EL (cell line): ENCODE measurements around the gene DGLUCY.
A peak's percentile ranks its signal among the peaks of the same experiment; 100 is the strongest.
"Not testable (repeated sequence)": the region's sequence is repeated elsewhere in the genome, so short reads cannot be mapped to it uniquely, and the experiment has no call there.

Experiments
- DNase-seq: peaks from one replicate; pipeline ENCODE4 v3.0.0-alpha.2; 2016

Gene DGLUCY

DNA sequence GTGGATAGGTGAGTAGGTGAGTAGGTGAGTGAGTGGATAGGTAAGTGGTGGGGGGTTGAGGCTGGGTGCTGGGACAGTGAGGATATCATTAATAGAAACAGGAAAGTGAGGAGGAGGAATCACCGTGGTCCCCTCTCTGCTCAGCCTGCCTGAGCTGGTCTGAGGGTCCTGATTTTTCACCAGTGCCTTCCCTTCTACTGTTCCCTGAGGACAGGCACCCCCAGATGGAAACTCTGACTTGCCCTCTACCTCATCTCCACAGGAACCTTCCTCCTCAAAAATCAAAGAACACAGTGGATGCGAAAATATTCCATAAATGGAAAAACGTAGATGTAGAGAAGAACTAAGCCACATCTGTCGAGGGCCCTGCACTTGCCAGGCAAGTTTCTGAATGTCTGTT is 128.8 kb downstream of the DGLUCY start:
- no peak for DNase-seq

DNA sequence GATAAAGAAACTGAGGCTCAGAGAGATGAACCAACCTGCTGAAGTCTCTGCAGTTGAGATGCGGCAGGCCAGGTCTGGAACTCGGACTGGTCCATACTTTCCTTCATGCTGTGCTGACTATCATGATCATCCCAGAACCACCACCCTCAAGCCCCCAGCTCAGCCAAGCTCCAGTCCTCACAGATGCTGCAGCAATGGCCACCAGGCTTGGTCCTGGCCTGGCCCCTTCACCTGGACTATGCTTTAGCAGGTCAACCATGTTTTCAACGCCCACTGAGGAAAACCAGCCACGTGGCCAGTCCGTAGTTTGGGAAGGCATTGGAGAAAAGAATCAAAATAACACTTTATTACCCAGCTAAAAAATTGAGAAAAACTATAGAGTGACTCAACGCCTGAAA is 129.2 kb downstream of the DGLUCY start:
- no peak for DNase-seq

- peak; percentile 28 for DNase-seq
Measured at GRCh38 chr14:91244501-91244901, 130.6 kb downstream of the DGLUCY start, which contains the start of gene GPR68. GPR68 (minus strand) TSS chr14:91244704; CDS start chr14:91235050, 9,654 bp downstream.

DNA sequence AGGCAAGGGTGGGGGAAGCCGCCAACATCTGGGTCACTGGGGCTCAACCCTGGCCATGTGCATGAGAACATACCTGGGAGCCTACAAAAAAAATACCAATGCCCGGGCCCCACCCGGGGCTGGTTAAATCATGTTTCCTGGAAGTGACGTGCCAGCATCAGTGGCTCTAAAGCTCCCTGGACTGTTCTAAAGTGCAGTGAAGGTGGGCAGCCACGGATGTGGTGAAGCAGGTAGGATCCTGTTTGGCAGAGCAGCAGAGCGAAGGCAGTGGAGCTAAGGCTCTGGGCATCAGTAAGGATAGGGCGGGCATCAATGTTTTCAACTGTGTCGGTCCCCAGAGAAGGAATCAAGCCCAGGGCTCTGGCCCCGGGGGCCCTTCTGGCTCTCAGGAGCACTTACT is 131.2 kb downstream of the DGLUCY start:
- no peak for DNase-seq

DNA sequence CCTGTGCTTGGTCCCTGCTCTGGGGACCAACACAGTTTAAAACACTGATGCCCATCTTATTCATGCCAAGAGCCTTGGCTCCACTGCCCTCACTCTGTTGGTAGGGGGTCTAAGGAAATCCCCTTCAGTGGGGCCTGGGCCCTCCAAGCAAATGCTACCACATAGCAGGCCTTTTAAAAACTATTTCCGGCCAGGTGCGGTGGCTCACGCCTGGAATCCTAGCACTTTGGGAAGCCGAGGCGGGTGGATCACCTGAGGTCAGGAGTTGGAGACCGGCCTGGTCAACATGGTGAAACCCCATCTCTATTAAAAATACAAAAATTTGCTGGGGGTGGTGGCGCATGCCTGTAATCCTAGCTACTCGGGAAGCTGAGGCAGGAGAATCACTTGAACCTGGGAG is 131.7 kb downstream of the DGLUCY start:
- DNase-seq = not testable (repeated sequence)

GRCh38 chr14:91246051-91246852 is 132.4 kb downstream of the DGLUCY start:
- DNase-seq = no peak

DNA sequence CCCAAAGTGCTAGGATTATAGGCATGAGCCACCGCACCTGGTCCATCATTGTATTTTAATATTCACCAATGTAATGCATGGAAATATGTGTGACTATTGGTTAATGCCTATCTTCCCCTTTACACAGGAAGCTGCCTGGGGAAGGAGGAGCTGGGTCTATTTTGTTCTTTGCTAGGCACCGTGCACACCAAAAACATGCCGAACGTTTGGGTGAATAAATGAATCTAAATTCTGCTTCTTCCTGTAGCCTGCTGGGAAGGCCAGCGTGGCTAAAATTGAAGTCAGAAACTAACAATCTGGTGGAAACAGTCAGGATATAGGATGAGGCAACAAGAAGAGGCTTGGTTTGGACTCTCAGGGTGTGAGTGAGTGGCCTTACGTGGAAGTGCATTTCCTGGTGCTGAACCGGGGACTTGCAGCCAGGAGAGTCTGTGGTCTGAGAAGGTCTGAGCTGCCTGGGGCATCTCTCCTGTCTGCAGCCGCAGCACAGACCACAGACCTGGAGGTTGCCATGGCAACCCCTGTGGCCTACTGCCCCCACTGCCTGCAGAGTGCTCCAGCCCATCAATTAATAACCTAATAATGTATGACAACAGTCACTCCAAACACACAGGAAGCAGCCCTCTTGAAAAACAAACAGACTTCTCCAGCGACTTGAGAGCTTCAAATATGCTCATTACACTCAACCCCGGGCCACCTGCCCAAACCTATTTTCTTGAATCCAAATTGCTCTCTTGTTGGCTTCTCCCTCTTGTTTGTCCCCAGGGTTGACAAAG is 136.2 kb downstream of the DGLUCY start:
- peak; percentile 59 for DNase-seq

DNA sequence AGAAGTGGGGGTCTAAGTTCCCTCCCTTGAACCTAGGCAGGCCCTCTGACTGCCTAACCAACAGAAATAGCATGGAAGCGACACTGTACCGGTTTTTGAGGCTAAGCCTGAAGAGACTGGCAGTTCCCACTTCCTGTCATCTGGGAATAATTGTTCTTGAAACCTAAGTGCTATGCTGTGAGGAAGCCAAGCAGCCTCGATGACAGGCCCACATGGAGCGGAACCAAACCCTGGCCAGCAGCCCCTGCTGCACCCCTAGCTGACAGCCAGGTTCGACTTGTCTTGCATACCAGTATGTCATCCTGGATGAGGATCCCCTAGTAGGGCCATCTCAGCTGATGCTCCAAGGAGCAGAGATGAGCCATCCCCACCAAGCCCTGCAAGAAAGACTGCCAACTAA is 137.0 kb downstream of the DGLUCY start:
- DNase-seq = peak; percentile 13

DNA sequence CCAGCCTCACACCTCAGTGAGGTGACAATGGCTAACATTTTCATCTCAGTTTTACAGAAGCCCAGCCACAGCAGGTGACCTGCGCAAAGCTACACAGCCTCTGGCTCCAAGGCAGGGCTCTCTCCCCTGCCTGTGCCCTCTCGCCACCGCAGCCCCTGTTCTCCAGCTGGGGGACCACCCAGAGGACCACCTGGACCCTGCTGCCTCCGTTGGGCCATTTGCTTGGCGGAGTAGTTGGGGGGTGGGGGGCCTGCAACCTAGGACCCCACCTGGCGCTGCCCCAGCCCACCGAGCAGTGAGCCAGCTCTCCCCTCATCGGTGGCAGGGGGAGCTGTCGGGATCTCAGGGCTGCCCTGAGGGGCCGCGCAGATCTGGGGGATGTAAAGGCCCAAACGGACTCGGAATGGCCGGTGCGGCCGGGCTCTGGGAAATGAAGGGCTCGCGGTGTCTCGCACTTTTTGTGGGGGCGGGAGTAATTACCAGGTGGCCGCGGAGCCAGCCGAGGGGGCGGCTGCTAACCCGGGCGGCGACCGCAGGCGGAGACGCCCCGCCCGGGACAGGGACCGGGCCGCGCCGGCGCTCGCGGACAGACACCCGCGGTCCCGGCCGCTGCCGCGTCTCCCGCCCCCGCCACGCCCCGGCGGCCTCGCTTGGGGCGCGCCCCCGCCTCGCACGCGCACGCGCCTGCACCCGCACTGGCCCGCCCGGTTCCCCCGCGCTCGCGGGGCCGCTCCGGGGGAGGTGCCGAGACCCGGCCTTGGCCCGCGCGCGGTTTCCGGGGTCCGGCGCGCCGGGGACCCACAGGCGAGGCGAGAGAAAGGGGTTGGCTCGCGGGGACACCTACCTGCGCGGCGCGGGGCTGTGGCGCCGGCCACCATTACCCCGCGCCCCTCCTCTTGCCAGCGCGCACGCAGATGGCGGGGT is 139.3 kb downstream of the DGLUCY start:
- DNase-seq = peak; percentile 29

DNA sequence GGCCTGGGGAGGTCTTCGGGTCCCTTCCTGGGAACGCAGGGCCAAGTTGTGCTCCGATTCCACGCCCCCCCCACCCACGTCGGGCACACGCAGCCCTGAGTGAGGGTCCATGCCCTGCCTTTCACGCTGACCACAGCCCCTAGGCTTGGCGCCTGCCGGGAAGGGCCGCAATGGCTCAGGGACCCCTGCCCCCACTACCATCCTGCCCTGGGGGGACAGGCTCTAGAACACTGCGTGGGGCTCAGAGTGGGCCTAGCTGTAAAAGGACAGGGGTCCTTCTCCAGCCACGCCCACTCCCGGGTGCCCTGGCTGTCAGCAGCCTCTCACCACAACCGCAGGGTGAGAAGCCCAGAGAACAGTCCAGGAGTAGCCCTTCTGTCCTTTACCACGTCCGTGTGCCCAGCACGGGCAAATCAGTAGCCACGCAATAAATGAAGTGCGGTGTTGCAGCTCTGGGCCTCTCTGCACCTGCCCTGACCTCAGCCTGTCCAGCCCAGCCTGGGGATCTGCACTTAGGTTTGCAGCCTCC is 140.0 kb downstream of the DGLUCY start:
- DNase-seq = no peak

DNA sequence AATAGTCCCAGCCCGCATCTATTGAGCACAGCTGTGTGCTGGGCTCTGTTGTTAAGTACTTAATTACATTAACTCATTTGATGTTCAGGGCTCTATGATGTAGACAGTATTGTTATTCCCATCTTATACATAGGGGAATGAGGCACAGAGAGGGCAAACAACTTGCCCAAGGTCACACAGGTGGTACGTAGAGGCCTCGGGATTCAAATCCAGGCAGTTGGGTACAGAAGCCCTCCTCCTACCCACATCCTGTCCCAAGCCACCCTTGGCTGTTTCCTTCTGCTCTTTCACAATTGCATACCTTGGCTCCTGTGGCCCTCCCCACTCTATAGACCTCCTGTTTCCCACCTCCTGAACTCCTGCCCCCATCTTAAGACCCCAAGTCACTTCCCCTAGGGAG is 140.6 kb downstream of the DGLUCY start:
- no peak for DNase-seq

GRCh38 chr14:91255026-91255695 is 141.3 kb downstream of the DGLUCY start:
- no peak for DNase-seq

DNA sequence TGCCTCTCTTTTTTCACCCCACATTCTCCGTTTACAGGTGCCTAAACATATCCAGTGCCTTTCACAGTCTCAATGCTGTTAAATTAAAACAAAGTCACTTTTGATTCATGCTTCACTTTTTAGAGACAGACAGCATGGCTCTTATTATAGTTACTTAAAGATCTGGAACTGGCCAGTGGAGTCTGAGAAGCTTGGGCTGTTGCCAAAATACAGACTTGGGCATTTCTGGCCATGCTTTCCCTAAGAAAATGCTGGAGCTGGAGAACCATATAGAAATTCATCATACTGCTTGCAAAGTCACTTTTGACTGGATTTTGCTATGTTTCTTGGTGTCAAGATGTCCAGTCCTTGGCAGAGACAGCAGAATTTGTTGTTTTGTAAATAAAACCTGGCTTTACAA is 142.8 kb downstream of the DGLUCY start:
- no peak for DNase-seq

DNA sequence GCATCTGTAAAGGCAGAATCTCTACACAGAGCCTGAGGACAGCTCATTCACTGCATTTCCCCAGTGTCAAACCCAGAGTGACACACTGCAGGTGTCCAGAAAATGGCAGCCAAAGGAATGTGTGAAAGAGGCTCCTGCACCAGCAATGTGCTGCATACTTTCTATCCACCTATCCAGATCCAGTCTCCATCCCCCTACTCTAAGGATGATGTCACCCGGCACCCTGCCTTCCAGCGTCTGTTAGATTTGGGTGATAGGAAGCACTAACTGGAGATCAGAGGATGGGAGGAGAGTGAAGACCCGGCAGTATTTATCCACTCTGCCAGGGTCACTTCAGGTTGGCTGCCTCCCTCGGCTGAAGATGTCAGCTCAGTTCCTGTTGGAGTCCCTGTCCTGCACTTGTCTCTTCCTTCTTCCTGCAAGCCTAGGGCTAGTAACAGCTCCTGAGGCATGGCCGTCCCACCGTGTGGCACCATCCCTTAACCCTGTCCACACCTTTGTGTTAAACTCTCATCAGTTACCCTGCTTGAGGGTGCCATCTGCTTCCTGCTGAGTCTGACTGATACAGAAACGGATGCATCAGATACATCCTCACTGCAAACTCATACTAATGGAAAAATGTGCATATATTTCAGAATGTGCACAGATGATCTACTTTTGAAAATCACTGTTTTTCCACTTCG is 143.6 kb downstream of the DGLUCY start:
- DNase-seq = no peak

GRCh38 chr14:91258011-91258618 is 144.2 kb downstream of the DGLUCY start:
- no peak for DNase-seq

DNA sequence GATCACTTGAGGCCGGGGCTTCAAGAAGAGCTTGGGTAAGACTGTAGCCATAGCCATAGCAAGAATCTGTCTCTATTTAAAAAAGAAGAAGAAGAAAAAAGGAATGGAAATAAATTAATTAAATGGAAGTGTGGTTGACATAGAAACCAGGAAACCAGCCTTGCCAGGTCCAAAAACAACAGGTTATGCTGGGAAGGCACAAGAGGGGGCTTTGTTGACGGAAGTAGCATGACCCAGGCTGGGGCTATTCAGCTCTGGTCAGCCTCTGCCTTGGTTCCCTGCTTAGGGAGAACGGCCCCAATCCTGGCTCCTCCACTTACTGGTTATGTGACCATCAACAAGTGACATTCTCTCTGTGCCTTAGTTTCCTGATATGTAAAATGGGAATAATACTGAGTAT is 145.0 kb downstream of the DGLUCY start:
- no peak for DNase-seq

GRCh38 chr14:91261115-91261514 is 147.2 kb downstream of the DGLUCY start:
- no peak for DNase-seq

DNA sequence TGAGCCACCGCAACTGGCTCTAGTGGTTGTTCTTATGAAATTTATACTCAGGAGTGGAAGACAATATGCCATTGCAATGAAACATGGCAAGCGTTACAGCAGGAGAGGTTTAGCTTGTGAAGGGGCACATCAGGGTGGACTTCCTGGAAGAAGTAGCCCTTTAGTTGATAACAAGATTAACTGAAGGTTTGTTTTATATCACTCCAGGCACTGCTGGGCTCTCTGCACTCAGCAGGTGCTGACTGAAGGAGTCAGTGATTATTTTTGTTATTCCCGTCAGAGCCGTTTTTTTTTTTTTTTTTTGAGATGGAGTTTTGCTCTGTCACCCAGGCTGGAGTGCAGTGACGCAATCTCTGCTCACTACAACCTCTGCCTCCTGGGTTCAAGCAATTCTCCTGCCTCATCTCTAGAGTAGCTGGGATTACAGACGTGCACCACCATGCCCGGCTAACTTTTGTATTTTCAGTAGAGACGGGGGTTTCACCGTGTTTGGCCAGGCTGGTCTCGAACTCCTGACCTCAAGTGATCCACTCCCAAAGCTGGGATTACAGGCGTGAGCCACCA is 148.2 kb downstream of the DGLUCY start:
- DNase-seq = no peak

DNA sequence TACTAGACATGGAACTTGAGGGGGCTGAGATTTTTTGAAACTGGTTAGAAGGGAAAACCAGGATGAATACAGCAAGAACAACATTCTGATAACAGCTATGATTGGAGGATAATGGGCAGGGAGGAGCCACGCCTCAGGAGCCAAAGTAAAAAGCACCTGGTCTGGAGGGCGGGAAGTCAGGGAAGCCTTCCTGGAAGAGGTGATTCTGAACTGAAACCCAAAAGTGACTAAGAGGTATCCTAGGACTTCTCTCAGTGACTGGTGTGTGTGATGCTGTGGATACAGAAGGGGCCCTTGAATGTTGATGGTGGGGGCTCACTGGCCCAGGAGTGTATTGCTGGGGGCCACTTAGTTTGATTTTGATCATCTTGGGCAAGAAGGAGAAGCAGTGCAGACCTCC is 149.5 kb downstream of the DGLUCY start:
- DNase-seq = no peak
